Renal cortical epithelial cell (primary cell): Measurements from ENCODE around the gene RPRD1B. TPM values are rescaled to one million over a fixed set of nuclear protein-coding genes. Genes with fewer than 3 reads are reported as not detected.

Experiments used
- DNase-seq: peaks from one replicate; pipeline ENCODE4 v3.0.0-alpha.2; 2011; ENCODE audit warnings: low read depth
- total RNA-seq: library from RNA; depleted of rRNA; stranded (reverse); fragments of >200 nt; gene quantifications from 2 replicates; pipeline ENCODE4 v1.2.3, GENCODE V29; 2014

The RPRD1B gene
- total RNA-seq, 1 donor from 2014 or later = 21.3 TPM

DNA sequence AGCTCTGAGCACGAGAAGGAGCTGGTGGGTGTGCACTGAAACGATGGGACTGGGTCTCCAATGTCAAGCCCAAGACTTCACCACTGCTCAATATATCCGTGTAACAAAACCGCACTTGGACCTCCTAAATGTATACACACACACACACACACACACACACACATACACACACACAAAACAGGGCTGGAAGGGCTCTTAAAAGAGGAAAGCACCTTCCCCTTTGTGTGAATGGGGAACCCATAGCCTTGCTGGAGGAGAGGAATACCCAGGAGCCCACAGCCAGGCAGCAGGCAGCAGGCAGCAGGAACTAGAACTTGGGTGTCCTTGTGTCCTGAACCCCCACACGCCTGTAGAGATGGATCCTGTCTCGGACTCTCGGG is 101.7 kb downstream of the RPRD1B start:
- no peak for DNase-seq

DNA sequence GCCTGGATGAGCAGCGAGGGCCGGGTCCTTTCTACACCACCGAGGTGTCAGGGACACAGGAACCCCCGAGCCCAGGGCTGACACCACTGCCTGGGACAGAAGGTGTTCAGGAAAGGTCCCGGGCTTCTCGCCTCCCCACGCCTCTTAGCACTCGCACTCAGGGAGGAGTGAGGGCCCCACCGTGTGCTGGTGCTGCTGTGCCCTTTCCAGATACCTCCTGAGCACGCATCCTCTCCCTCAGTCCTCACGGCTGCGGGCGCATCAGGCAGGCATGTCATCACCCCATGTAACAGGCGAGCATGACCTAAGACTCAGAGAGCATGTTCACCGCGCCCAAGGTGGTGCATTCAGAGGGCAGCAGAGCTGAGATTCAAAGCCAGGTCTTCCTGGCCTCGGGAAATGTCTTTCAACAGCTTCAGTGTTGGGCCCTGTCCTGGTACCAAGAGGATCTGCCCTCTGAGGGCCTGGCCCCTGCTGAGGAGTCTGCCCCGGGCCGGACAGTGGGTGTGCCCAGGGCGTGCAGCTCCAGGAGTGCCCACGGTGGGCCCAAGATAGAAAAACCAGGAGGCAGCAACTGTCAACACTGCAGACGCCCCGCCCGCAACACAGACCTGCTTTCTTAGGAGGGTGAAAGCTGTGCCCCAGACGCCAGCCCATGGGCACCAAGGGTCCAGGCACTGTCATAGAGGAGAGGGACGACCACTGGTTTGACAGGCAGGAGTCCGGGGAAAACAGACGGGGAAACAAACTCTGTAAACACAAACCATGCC is 102.3 kb downstream of the RPRD1B start:
- no peak for DNase-seq

DNA sequence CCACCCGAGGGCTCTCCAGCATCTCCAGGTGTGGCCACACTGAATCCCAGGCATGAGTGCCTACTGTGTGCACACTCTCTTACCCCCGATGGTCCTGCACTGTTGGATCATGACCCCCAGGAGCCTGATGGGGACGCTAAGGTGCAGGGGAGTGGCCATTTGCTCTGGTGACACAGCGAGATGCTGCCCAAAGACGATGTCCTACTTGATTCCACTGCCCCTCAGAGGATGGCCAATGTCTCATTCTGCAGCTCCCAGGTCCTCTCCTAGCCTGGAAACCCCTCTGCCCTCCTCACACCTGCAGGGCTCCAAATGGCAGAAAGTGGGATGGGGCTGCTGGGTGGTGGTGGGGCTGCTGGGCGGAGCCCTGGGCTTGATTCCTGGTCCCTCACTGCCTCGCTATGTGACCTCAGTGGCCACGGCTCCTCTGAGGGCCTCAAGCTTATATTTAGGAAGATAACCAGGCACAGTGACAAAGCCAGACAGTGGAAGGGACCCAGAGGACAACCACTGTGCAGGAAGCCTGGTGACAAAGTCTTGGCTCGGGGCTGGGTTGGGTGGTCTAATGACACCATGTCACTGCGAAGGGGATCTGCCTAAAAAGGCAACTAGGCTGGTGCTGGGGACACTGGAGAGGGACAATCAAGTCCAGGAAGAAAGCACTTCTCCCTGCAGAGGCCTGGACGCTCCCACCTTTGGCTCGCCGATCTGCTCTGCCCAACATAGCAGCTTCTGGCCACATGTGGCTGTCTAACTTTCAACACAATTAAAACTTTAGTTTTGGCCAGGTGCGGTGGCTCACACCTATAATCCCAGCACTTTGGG is 103.1 kb downstream of the RPRD1B start:
- DNase-seq = no peak

DNA sequence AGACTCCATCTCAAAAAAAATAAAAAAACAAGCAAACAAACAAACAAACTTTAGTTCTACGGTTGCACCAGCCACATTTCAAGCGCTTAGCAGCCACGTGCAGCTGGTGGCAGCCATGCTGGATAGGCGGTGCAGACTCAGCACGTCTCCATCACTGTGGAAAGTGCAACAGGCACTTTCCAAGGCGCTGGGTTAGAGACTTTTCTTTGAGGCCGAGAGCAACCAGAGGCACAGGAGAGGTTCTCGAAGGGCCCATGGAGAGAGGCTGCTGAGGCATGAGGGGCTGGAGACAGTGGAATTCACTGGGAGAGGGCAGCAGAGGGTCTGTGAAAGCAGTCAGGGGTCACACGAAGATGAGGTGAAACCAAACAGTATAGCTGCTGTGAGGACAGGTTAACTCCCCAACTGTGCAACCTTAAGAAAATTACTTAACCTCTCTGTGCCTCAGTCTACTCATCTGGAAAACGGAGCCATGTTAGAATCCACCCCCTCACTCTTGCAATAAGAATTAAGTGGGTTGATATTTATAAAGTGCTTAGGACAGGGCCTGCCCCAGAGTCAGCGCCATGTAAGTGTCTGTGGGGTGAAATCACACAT is 104.0 kb downstream of the RPRD1B start:
- no peak for DNase-seq

DNA sequence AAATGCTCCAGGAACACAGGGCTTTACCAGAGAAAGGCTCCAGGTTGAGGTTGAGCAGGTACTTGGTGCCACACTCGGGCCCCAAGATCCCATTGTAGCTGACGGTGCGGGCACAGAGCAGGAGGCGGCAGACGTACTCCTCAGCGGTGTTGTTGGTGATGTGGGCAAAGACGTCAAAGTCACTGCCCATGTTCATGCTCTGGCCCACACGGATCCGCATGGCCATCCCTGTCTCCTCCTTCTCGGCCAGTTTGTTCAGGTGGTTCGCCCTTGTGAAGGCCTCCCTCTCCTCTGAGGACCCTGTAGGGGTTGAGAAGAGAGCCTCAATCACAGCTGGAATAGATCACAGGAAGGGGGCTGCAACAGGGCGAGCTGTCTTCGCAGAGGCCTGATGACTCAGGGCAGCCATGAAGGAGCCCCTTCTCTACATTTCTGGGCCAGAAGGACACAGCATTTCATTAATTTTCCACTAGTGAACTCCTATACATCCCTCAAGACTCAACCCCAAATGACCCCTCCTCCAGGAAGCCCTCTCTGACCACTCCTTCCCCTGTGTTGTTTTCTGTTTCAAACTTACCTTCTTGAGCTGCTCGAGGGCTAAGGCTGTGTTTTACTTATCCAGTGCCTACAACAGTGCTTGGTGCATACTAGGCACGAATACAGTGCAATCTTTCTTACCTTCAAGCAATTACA is 104.7 kb downstream of the RPRD1B start:
- DNase-seq = no peak

DNA sequence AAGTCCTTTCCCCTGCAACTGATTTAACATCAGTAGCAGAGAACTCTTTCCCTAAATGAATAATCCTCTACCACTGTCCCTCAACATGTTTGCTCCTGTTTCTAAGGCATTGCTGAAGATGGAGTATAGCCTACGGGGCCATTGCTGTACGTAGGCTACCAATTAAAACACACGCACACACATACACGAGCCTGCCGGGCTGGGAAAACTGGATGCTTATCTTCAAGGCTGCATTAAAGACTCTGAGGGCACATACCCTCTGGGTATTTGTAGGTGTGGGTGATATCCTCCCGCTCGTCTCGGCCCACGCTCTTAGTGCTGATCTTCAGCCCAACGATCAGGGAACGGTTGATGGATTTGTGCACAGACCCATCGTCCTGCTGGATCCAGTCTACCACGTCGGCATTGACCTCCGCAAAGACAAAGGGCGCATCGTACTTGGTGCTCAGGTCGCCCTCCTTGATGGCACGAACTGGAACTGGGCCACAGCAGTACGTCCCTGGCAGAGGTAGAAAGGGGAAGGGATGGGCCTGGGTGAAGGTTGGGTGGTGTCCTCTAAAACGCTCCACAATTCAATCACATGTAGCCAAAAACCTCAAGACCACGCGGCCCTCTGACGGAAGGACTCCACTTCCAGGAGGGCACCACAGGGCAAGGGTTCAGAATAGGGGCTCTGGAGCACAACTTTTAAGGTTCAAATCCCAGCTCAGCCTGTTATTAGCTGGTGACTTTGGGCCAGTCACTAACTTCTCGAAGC is 105.8 kb downstream of the RPRD1B start:
- no peak for DNase-seq

GRCh38 chr20:38139977-38140753 is 106.6 kb downstream of the RPRD1B start:
- DNase-seq = no peak

DNA sequence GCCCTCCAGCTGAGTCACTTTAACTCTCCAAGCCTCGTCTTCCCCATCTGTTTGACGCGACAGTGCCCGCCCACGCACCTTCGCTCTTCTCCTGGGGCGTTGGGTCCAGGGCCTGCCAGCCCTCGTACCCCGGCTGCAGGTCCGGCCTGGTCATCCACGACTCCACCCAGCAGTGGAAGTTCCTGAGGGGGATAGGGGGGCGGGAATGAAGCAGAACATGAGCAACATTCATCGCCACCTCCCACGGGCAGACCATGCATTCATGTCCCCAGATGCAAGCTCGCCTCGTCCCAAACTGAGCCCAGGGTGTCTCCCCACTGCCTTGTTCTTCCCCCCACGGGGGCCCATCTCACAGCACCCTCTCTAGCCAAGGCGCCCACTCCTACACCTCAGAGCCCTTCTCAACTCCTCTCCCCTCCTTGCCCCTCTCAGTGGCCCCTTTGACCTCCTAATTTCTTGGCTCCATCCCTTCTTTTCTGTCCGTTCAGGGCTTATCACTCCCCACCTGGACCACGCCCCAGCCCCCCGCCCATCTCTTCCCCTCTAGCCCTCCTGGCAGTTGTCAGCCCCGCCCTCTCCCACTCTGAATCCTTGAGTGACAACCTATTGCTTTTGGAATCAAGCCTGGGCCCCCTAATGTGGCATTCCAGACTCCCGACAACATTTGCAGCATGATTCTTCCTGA is 107.8 kb downstream of the RPRD1B start:
- DNase-seq = no peak

Other genes with a start within 250 kb of the RPRD1B start
- gene VSTM2L, start 130.6 kb upstream of the RPRD1B start, total RNA-seq = 8.0 and 12.7 TPM in 2 replicates
- 14.4 and 20.6 TPM in 2 replicates for gene TTI1, start 290 bp upstream of the RPRD1B start, total RNA-seq
- gene TGM2, start 131.5 kb downstream of the RPRD1B start, total RNA-seq = 141 and 245 TPM in 2 replicates
- gene KIAA1755, start 227.0 kb downstream of the RPRD1B start, total RNA-seq = under 0.01 TPM in 1 of 2 replicates, not detected in the other